Uterus (tissue), 4 donors: ENCODE measurements around the gene NELL1. TPM values are rescaled to one million over a fixed set of nuclear protein-coding genes. Genes with fewer than 3 reads are reported as not detected.

ENCODE experiments used
- DNase-seq, 2 donors: peaks; one replicate each; pipeline ENCODE4 v3.0.0-alpha.2; 2019 to 2020
- H3K27ac ChIP-seq, 2 donors: fragments of 200-600 bp; sonication (generic); 1 replicate in 1 of 2; 2 replicates in 1 of 2; pipeline ENCODE4 v1.5.1; 2016 to 2018
- H3K27me3 ChIP-seq, 2 donors: fragments of 200-600 bp; sonication (generic); one replicate each; pipeline ENCODE4 v1.5.1; 2018 to 2019; ENCODE audit warnings: control low read depth in 1 of 2
- H3K36me3 ChIP-seq, 2 donors: fragments of 200-600 bp; sonication (generic); one replicate each; pipeline ENCODE4 v1.5.1; 2019; ENCODE audit warnings: control low read depth in 1 of 2
- H3K4me1 ChIP-seq, 2 donors: fragments of 200-600 bp; sonication (generic); one replicate each; pipeline ENCODE4 v1.5.1; 2018 to 2019; ENCODE audit warnings: control low read depth in 1 of 2
- H3K4me3 ChIP-seq, 2 donors: fragments of 200-600 bp; sonication (generic); 1 replicate in 1 of 2; 2 replicates in 1 of 2; pipeline ENCODE4 v1.5.1; 2018 to 2019; ENCODE audit warnings: mild to moderate bottlenecking in 1 of 2
- H3K9me3 ChIP-seq, 2 donors: fragments of 200-600 bp; sonication (generic); one replicate each; pipeline ENCODE4 v1.5.1; 2019; ENCODE audit warnings: control low read depth in 1 of 2
- CTCF ChIP-seq, 4 experiments: fragments of 200-600 bp in 2 of 4; fragments of 450-650 bp in 2 of 4; sonication (generic) in 2 of 4; IDR thresholded peaks; one replicate each; pipeline ENCODE4 v1.5.1; 2016 to 2019; ENCODE audit warnings: antibody characterized with exemption in 4 of 4, mild to moderate bottlenecking in 2 of 4, moderate library complexity in 1 of 4
- POLR2A ChIP-seq, 2 donors: fragments of 450-650 bp; IDR thresholded peaks; one replicate each; pipeline ENCODE4 v1.6.1; 2016; ENCODE audit warnings: antibody characterized with exemption in 2 of 2, mild to moderate bottlenecking in 1 of 2, moderate library complexity in 1 of 2
- intact Hi-C: fragments of 100-400 bp; cut with DNase I; formaldehyde crosslinking; loops from one replicate; pipeline ENCODE4 v1.15.1; 2023; ENCODE audit warnings: low total_unique reads
- total RNA-seq, 4 donors: library from RNA; depleted of rRNA in 3 of 4; stranded (reverse); fragments of >200 nt in 3 of 4; gene quantifications; one replicate each; pipeline versions ENCODE4 v1.1.0 to v1.2.4, GENCODE V29; 2014 to 2023
- donor health status: DM: yes; HTN: yes; CAD: no.

Gene NELL1
- total RNA-seq, 4 donors from 2014 or later = 0.34 to 25.1 TPM; not detected in 2

DNA sequence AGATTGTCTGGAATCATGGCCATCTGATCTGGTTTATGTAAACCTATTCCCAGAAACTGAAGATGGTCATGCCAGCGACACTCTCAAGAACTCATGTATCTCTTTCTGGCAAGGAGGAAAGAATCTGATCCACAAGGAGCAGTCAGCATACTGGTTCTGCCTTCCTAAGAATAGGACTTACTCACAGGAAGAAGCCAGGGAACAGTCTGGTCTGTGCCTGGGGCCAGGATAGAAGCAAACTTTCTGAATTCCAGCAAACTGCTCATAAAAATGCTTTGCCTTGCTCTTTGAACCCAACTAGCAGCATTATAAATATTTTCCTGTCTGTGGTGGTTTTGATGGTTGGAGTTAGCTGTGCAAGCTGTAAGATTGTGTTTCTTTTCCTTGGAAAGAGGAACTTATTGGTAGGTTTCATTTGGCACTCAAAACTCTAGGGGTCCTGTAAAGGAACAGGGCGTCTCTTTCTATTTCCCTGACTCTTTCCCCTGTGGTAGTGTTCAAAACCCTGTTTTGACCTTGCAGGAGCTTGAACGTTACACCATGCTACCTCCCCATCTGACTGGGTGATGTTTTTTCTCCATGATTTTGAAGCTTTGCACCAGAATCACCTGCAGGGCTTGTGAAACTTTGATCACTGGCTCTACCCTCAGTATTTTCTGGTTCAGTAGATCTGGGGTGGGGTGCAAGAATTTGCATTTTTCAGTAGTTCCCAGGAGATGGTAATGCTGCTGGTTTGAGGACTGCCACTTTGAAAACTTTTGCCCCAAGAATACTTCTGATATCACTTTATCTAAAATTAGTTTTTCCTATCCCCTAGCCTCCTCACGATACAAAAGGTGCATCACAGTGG lies 895.7 kb downstream of the NELL1 start:
- intact Hi-C loops = no loop called here
- DNase-seq = no peak
- TF ChIP-seq CTCF (IDR thresholded peaks at IDR 0.05) (no peak), POLR2A (IDR thresholded peaks at IDR 0.05) (no peak)

GRCh38 chr11:21566521-21567117 lies 897.2 kb downstream of the NELL1 start:
- TF ChIP-seq POLR2A (IDR thresholded peaks at IDR 0.05) (no peak), CTCF (IDR thresholded peaks at IDR 0.05) (no peak)
- Histone ChIP-seq H3K4me1 (no peaks in the 10 kb centered on the region), H3K27ac (no peak overlapping the region), H3K27me3 (no peaks in the 10 kb centered on the region), H3K4me3 (no peak overlapping the region), H3K9me3 (no peaks in the 10 kb centered on the region), H3K36me3 (no peaks in the 10 kb centered on the region)
- intact Hi-C loops = no loop called here
- DNase-seq = no peak

More for the DNA sequence above, 895.7 kb downstream of the NELL1 start:
- Histone ChIP-seq H3K4me3 (no peak overlapping the region), H3K4me1 (no peaks in the 10 kb centered on the region), H3K36me3 (no peaks in the 10 kb centered on the region), H3K27ac (no peak overlapping the region), H3K27me3 (no peaks in the 10 kb centered on the region), H3K9me3 (no peaks in the 10 kb centered on the region)

- Histone ChIP-seq H3K27ac (no peak overlapping the region), H3K9me3 (no peaks in the 10 kb centered on the region), H3K27me3 (no peaks in the 10 kb centered on the region), H3K4me3 (no peak overlapping the region), H3K4me1 (no peaks in the 10 kb centered on the region), H3K36me3 (no peaks in the 10 kb centered on the region)
- no peak for DNase-seq
- intact Hi-C loops = no loop called here
- no peak for TF ChIP-seq CTCF (IDR thresholded peaks at IDR 0.05)
Observed at GRCh38 chr11:21567645-21568290, 898.4 kb downstream of the NELL1 start.

- TF ChIP-seq POLR2A (IDR thresholded peaks at IDR 0.05) (no peak), CTCF (IDR thresholded peaks at IDR 0.05) (no peak)
- no peak overlapping the region for H3K27ac ChIP-seq
- no peaks in the 10 kb centered on the region for H3K9me3 ChIP-seq
- no peaks in the 10 kb centered on the region for H3K36me3 ChIP-seq
- intact Hi-C loops = no loop called here
- no peaks in the 10 kb centered on the region for H3K27me3 ChIP-seq
- DNase-seq = no peak
- H3K4me3 ChIP-seq = no peak overlapping the region
- H3K4me1 ChIP-seq = no peaks in the 10 kb centered on the region
Observed at GRCh38 chr11:21572210-21572609, 902.8 kb downstream of the NELL1 start.

DNA sequence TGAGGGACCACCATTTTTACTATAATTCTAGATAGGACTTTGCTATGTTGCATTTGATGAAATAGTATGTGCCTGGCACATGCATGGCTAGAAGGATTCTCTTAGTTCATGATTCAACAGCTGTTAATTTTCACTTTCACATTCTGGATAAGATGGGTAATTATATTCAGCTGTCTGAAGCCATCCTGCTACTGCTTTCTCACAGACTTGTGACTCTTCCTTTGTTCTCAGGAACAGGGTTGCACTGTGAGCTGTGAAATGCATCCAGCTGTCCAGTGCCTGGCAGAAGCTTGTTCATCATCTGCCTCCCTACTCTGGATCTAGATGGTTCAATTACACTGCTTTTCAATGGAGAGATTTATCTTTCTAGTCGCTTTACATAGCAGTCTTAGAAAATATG lies 913.4 kb downstream of the NELL1 start:
- H3K27ac ChIP-seq = no peak overlapping the region
- H3K27me3 ChIP-seq = no peaks in the 10 kb centered on the region
- H3K4me1 ChIP-seq = no peaks in the 10 kb centered on the region
- no peaks in the 10 kb centered on the region for H3K9me3 ChIP-seq
- no peak for DNase-seq
- no peak for TF ChIP-seq CTCF (IDR thresholded peaks at IDR 0.05)
- TF ChIP-seq POLR2A (IDR thresholded peaks at IDR 0.05) = no peak
- no peak overlapping the region for H3K4me3 ChIP-seq
- no peaks in the 10 kb centered on the region for H3K36me3 ChIP-seq
- intact Hi-C loops = no loop called here
